Neural cell (in vitro differentiated cells): ENCODE measurements around the gene PRCC. TPM values are rescaled to one million over a fixed set of nuclear protein-coding genes. Genes with fewer than 3 reads are reported as not detected.
"Not testable (repeated sequence)": the region's sequence is repeated elsewhere in the genome, so short reads cannot be mapped to it uniquely, and the experiment has no call there.

Experiments used
- H2AFZ ChIP-seq: fragments of 200-600, 300-800 bp; sonication (generic), shearing (Covaris generic); 2 replicates; pipeline ENCODE4 v1.6.0; 2014; ENCODE audit warnings: low read depth, mild to moderate bottlenecking, antibody characterized with exemption, low read length, moderate library complexity
- H3F3A ChIP-seq: fragments of 200-600 bp; shearing (Covaris generic); 2 replicates; pipeline ENCODE4 v1.6.1; 2016; ENCODE audit warnings: mild to moderate bottlenecking, moderate library complexity, mixed read lengths, antibody characterized with exemption, low read length; ENCODE audit not compliant: insufficient read depth, poor library complexity, severe bottlenecking
- H3K27ac ChIP-seq: fragments of 200-600, 300-800 bp; sonication (generic), shearing (Covaris generic); 2 replicates; pipeline ENCODE4 v1.5.1; 2014; ENCODE audit warnings: mild to moderate bottlenecking, low read length, moderate library complexity
- H3K27me3 ChIP-seq: fragments of 300-800, 200-600 bp; sonication (generic), shearing (Covaris generic); 2 replicates; pipeline ENCODE4 v1.6.0; 2014; ENCODE audit warnings: mild to moderate bottlenecking, low read depth, low read length, moderate library complexity; ENCODE audit not compliant: insufficient read depth
- H3K36me3 ChIP-seq: fragments of 300-800, 200-600 bp; sonication (generic), shearing (Covaris generic); 2 replicates; pipeline ENCODE4 v1.5.1; 2014; ENCODE audit warnings: mild to moderate bottlenecking, antibody characterized with exemption, low read length, moderate library complexity; ENCODE audit not compliant: insufficient read depth
- H3K4me2 ChIP-seq: fragments of 300-800, 200-600 bp; sonication (generic), shearing (Covaris generic); 2 replicates; pipeline ENCODE4 v1.6.0; 2014; ENCODE audit warnings: mild to moderate bottlenecking, low read length
- H3K4me3 ChIP-seq: fragments of 300-800, 200-600 bp; sonication (generic), shearing (Covaris generic); 2 replicates; pipeline ENCODE4 v1.5.1; 2014; ENCODE audit warnings: mild to moderate bottlenecking, low read length, moderate library complexity
- H3K79me2 ChIP-seq: fragments of 200-600 bp; shearing (Covaris generic); replicated peaks from 2 replicates; pipeline ENCODE4 v1.6.0; 2014; ENCODE audit warnings: mild to moderate bottlenecking, low read length, moderate library complexity; ENCODE audit not compliant: insufficient read depth
- H3K9ac ChIP-seq: fragments of 300-800, 200-600 bp; sonication (generic), shearing (Covaris generic); 2 replicates; pipeline ENCODE4 v1.6.1; 2016; ENCODE audit warnings: mild to moderate bottlenecking, low read length, mixed read lengths
- H3K9me2 ChIP-seq: fragments of 200-600 bp; shearing (Covaris generic); 2 replicates; pipeline ENCODE4 v1.6.1; 2016; ENCODE audit warnings: mild to moderate bottlenecking, low read length, mixed read lengths; ENCODE audit not compliant: insufficient read depth
- H3K9me3 ChIP-seq: fragments of 200-600, 300-800 bp; sonication (generic), shearing (Covaris generic); 2 replicates; pipeline ENCODE4 v1.6.1; 2016; ENCODE audit warnings: mild to moderate bottlenecking, mixed run types, low read length, moderate library complexity, mixed read lengths
- H4K20me1 ChIP-seq: fragments of 200-600 bp; shearing (Covaris generic); 2 replicates; pipeline ENCODE4 v1.6.1; 2016; ENCODE audit warnings: mild to moderate bottlenecking, mixed run types; ENCODE audit not compliant: insufficient read depth
- EP300 ChIP-seq: fragments of 450-650 bp; conservative IDR thresholded peaks from 2 replicates; pipeline ENCODE4 v1.6.1; 2014; ENCODE audit warnings: antibody characterized with exemption, mild to moderate bottlenecking, moderate library complexity; ENCODE audit not compliant: poor library complexity, severe bottlenecking
- EZH2 ChIP-seq: fragments of 200-600, 300-800 bp; shearing (Covaris generic), sonication (generic); IDR thresholded peaks from 2 replicates; pipeline ENCODE4 v1.6.1; 2014; ENCODE audit warnings: antibody characterized with exemption, low read length, borderline replicate concordance, mild to moderate bottlenecking; ENCODE audit not compliant: insufficient read depth, poor library complexity, severe bottlenecking
- MXI1 ChIP-seq: fragments of 450-650 bp; conservative IDR thresholded peaks from 2 replicates; pipeline ENCODE4 v1.6.1; 2014; ENCODE audit warnings: antibody characterized with exemption, mild to moderate bottlenecking; ENCODE audit not compliant: poor library complexity, severe bottlenecking
- POLR2AphosphoS5 ChIP-seq: IDR thresholded peaks from 2 replicates; pipeline ENCODE4 v1.6.1; 2012
- REST ChIP-seq: IDR thresholded peaks from 2 replicates; pipeline ENCODE4 v1.6.1; 2012; ENCODE audit warnings: borderline replicate concordance
- SMC3 ChIP-seq: fragments of 450-650 bp; conservative IDR thresholded peaks from 2 replicates; pipeline ENCODE4 v1.6.1; 2014; ENCODE audit warnings: antibody characterized with exemption, mild to moderate bottlenecking, moderate library complexity; ENCODE audit not compliant: poor library complexity
- polyA plus RNA-seq: library from polyadenylated mRNA; depleted of rRNA; stranded (reverse); fragments of >200 nt; gene quantifications from 2 replicates; pipeline ENCODE4 v1.2.3, GENCODE V29; 2014
- TF ChIP-seq, protein P1 (sequence below): fragments of 450-650 bp; IDR thresholded peaks from 2 replicates; pipeline ENCODE4 v1.5.1; 2014; ENCODE audit warnings: antibody characterized with exemption, mild to moderate bottlenecking, moderate library complexity; ENCODE audit not compliant: poor library complexity, severe bottlenecking

Gene PRCC
- polyA plus RNA-seq, 1 donor from 2014 or later = 17.5 TPM

DNA sequence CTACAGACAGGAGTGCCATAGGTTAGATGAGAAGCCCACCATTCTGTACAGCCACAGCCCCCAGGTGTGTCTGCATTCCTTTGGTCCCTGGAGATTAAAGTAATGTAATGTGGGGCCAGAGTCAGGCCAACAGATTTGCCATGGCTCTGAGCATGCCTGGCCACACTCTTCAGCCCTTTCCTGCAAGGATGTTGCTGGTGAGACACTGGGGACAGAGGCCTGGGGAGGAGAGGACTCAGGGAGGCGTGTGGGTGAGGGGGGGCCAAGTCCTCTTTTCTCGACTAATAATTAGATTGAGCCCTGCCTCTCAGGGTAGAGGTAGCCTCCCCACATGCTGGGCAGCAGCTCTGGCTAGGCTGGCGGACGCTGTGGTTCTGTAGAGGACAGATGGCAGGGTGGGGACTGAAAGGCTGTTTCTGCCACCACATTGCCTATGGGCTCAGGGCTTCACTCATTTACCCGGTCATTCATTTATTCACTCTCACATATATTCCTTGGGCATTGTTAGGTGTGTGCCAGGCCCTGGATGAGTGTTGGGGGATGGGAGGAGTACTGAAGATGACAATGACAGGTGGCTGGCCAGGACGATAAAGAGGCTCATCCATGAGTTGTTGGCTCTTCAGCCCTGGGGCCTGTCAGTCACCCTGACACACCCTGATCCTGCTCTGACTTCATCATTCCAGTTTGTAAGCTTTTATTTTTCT is 7.1 kb upstream of the PRCC start:
- H3K9ac ChIP-seq = no peak overlapping the region
- H3K9me2 ChIP-seq = no peaks in the 10 kb centered on the region
- H4K20me1 ChIP-seq = no peaks in the 10 kb centered on the region
- H2AFZ ChIP-seq = no peak overlapping the region
- no peaks in the 10 kb centered on the region for H3K9me3 ChIP-seq
- TF ChIP-seq EP300 = no peak
- no peak for TF ChIP-seq REST
- TF ChIP-seq, protein P1, sequence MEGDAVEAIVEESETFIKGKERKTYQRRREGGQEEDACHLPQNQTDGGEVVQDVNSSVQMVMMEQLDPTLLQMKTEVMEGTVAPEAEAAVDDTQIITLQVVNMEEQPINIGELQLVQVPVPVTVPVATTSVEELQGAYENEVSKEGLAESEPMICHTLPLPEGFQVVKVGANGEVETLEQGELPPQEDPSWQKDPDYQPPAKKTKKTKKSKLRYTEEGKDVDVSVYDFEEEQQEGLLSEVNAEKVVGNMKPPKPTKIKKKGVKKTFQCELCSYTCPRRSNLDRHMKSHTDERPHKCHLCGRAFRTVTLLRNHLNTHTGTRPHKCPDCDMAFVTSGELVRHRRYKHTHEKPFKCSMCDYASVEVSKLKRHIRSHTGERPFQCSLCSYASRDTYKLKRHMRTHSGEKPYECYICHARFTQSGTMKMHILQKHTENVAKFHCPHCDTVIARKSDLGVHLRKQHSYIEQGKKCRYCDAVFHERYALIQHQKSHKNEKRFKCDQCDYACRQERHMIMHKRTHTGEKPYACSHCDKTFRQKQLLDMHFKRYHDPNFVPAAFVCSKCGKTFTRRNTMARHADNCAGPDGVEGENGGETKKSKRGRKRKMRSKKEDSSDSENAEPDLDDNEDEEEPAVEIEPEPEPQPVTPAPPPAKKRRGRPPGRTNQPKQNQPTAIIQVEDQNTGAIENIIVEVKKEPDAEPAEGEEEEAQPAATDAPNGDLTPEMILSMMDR = no peak
- no peak for TF ChIP-seq SMC3
- TF ChIP-seq MXI1 = no peak
- no peak overlapping the region for H3K27ac ChIP-seq
- H3K79me2 ChIP-seq = no peaks in the 10 kb centered on the region
- no peaks in the 10 kb centered on the region for H3K36me3 ChIP-seq
- H3K4me2 ChIP-seq = no peak overlapping the region
- no peaks in the 10 kb centered on the region for H3F3A ChIP-seq
- H3K4me3 ChIP-seq = no peak overlapping the region
- no peaks in the 10 kb centered on the region for H3K27me3 ChIP-seq

DNA sequence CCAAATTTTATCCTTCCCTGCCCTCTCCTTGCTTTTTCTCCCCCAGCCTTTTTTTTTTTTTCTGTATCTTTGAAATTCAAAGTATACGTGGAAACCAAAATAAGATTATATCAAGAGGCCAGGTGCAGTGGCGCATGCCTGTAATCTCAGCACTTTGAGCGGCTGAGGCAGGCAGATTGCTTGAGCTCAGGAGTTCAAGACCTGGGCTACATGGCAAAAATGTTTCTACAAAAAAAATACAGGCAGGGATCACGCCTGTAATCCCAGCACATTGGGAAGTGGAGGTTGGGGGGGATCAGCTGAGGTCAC is 6.6 kb upstream of the PRCC start:
- H3K9me3 ChIP-seq = no peaks in the 10 kb centered on the region
- no peaks in the 10 kb centered on the region for H3F3A ChIP-seq
- TF ChIP-seq EZH2 (no peak), POLR2AphosphoS5 (no peak), SMC3 (no peak), REST (no peak)
- no peaks in the 10 kb centered on the region for H3K79me2 ChIP-seq
- no peaks in the 10 kb centered on the region for H3K9me2 ChIP-seq
- no peaks in the 10 kb centered on the region for H3K27me3 ChIP-seq
- no peak overlapping the region for H3K9ac ChIP-seq
- no peak overlapping the region for H3K4me3 ChIP-seq
- no peaks in the 10 kb centered on the region for H3K36me3 ChIP-seq
- H2AFZ ChIP-seq = no peak overlapping the region
- no peaks in the 10 kb centered on the region for H4K20me1 ChIP-seq
- H3K4me2 ChIP-seq = no peak overlapping the region
- no peak overlapping the region for H3K27ac ChIP-seq

- not testable (repeated sequence) for H3K9me2 ChIP-seq, H3F3A ChIP-seq, H3K9me3 ChIP-seq, H4K20me1 ChIP-seq, H3K9ac ChIP-seq, H3K4me3 ChIP-seq, H3K36me3 ChIP-seq, H3K27ac ChIP-seq, H2AFZ ChIP-seq, H3K27me3 ChIP-seq, H3K4me2 ChIP-seq
- peaks cover 26% of the 10 kb centered on the region for H3K79me2 ChIP-seq
These were observed 2.2 kb upstream of the PRCC start for GRCh38 chr1:156765136-156765535.
